Trophoblast cell (in vitro differentiated cells and primary cell): ENCODE data around the gene RFX1. TPM values are rescaled to one million over a fixed set of nuclear protein-coding genes. Genes with fewer than 3 reads are reported as not detected.
A peak's percentile ranks its signal among the peaks of the same experiment; 100 is the strongest.

Experiments used
- DNase-seq, 2 donors: peaks; one replicate each; pipeline ENCODE4 v3.0.0-alpha.2; 2016
- H2AFZ ChIP-seq: 2 replicates; pipeline ENCODE4 v1.6.1; 2013; ENCODE audit warnings: low read length, moderate library complexity, mild to moderate bottlenecking; ENCODE audit not compliant: insufficient read depth, poor library complexity
- H2AK5ac ChIP-seq: 2 replicates; pipeline ENCODE4 v1.6.1; 2013; ENCODE audit warnings: mild to moderate bottlenecking, low read length
- H2BK120ac ChIP-seq: 2 replicates; pipeline ENCODE4 v1.6.1; 2013; ENCODE audit warnings: low read length, mild to moderate bottlenecking, moderate library complexity; ENCODE audit not compliant: insufficient read depth, poor library complexity
- H2BK12ac ChIP-seq: 2 replicates; pipeline ENCODE4 v1.6.1; 2013; ENCODE audit warnings: mild to moderate bottlenecking, low read length, moderate library complexity
- H2BK5ac ChIP-seq: 2 replicates; pipeline ENCODE4 v1.6.1; 2013; ENCODE audit warnings: low read length, low read depth, moderate library complexity, mild to moderate bottlenecking; ENCODE audit not compliant: poor library complexity
- H3K14ac ChIP-seq: 2 replicates; pipeline ENCODE4 v1.6.1; 2013; ENCODE audit warnings: mild to moderate bottlenecking, low read length
- H3K18ac ChIP-seq: 2 replicates; pipeline ENCODE4 v1.6.1; 2013; ENCODE audit warnings: mild to moderate bottlenecking, low read length
- H3K23ac ChIP-seq: 2 replicates; pipeline ENCODE4 v1.6.1; 2013; ENCODE audit warnings: low read length
- H3K27ac ChIP-seq: 2 replicates; pipeline ENCODE4 v1.5.1; 2013; ENCODE audit warnings: low read depth, mild to moderate bottlenecking, inconsistent platforms, low read length, moderate library complexity
- H3K27me3 ChIP-seq: 2 replicates; pipeline ENCODE4 v1.6.1; 2013; ENCODE audit warnings: inconsistent platforms, mild to moderate bottlenecking, low read length, moderate library complexity; ENCODE audit not compliant: insufficient read depth
- H3K36me3 ChIP-seq, 2 experiments: 1 replicate in 1 of 2; 2 replicates in 1 of 2; pipeline ENCODE4 v1.6.1; 2013; ENCODE audit warnings: low read length in 2 of 2, mild to moderate bottlenecking in 2 of 2, moderate library complexity in 1 of 2; ENCODE audit not compliant: insufficient read depth in 2 of 2, control insufficient read depth in 1 of 2
- H3K4ac ChIP-seq: 2 replicates; pipeline ENCODE4 v1.6.1; 2013; ENCODE audit warnings: low read depth, mild to moderate bottlenecking, low read length, moderate library complexity
- H3K4me1 ChIP-seq, 2 experiments: 1 replicate in 1 of 2; 2 replicates in 1 of 2; pipeline ENCODE4 v1.6.1; 2013; ENCODE audit warnings: low read length in 2 of 2, mild to moderate bottlenecking in 2 of 2, moderate library complexity in 1 of 2; ENCODE audit not compliant: insufficient read depth in 2 of 2, control insufficient read depth in 1 of 2
- H3K4me2 ChIP-seq: 2 replicates; pipeline ENCODE4 v1.6.1; 2013; ENCODE audit warnings: inconsistent platforms, mild to moderate bottlenecking, low read length, moderate library complexity
- H3K4me3 ChIP-seq: 2 replicates; pipeline ENCODE4 v1.5.1; 2013; ENCODE audit warnings: mild to moderate bottlenecking, low read depth, low read length, inconsistent platforms
- H3K79me1 ChIP-seq: one replicate; pipeline ENCODE4 v1.6.1; 2013; ENCODE audit warnings: low read length
- H3K79me2 ChIP-seq: 2 replicates; pipeline ENCODE4 v1.6.1; 2013; ENCODE audit warnings: low read length, mild to moderate bottlenecking; ENCODE audit not compliant: control insufficient read depth, insufficient read depth, poor library complexity
- H3K9ac ChIP-seq: 2 replicates; pipeline ENCODE4 v1.6.1; 2013; ENCODE audit warnings: mild to moderate bottlenecking, low read length
- H3K9me3 ChIP-seq: 2 replicates; pipeline ENCODE4 v1.6.1; 2013; ENCODE audit warnings: low read depth, mild to moderate bottlenecking, control low read depth, inconsistent platforms, low read length; ENCODE audit not compliant: insufficient read depth
- H4K12ac ChIP-seq: 2 replicates; pipeline ENCODE4 v1.6.1; 2013; ENCODE audit warnings: low read depth, mild to moderate bottlenecking, low read length, moderate library complexity
- H4K8ac ChIP-seq: 2 replicates; pipeline ENCODE4 v1.6.1; 2013; ENCODE audit warnings: low read depth, mild to moderate bottlenecking, low read length, moderate library complexity
- H4K91ac ChIP-seq: one replicate; pipeline ENCODE4 v1.6.1; 2013; ENCODE audit warnings: low read depth, mild to moderate bottlenecking, low read length, moderate library complexity
- WGBS: extraction: QIAGEN DNeasy Blood & Tissue Kit; methylation state at CpG from one replicate; pipeline ENCODE4 v1.1.7; 2013; ENCODE audit warnings: missing lambda C conversion rate; ENCODE audit not compliant: insufficient read length, insufficient coverage; ENCODE audit errors: extremely low coverage; 5-methylcytosine and 5-hydroxymethylcytosine counted together
- polyA plus RNA-seq: library from polyadenylated mRNA; stranded (reverse); fragments of 200-250 nt; gene quantifications from 2 replicates; pipeline ENCODE4 v1.2.3, GENCODE V29; 2013

The RFX1 gene
- polyA plus RNA-seq: 8.6 and 8.7 TPM in 2 replicates

GRCh38 chr19:14006085-14006765, at the start of gene RFX1:
Gene RFX1, minus strand, starts transcription at chr19:14006320. Its CDS starts 12,477 bp downstream, at chr19:13993843.
- peak within 1 kb of the TSS; percentile 86 for H2BK5ac ChIP-seq
- peak within 1 kb of the TSS; percentile 90 for H3K4me3 ChIP-seq
- H2BK12ac ChIP-seq: no peak within 1 kb of the TSS
- peaks cover 5% of the 10 kb centered on the region for H3K79me2 ChIP-seq
- H3K4ac ChIP-seq: peak within 1 kb of the TSS; percentile 82
- H2AFZ ChIP-seq: peak within 1 kb of the TSS; percentile 83
- peak within 1 kb of the TSS; percentile 95 for H3K14ac ChIP-seq
- H2BK120ac ChIP-seq: peak within 1 kb of the TSS; percentile 82
- H3K4me1 ChIP-seq: peaks cover 8 to 14% of the 10 kb centered on the region in 2 experiments
- H2AK5ac ChIP-seq: peak within 1 kb of the TSS; percentile 43
- WGBS: no CpG with 5 or more reads among the region's 58 CpGs
- peak within 1 kb of the TSS; percentile 71 for H3K4me2 ChIP-seq
- no peaks in the 10 kb centered on the region for H3K36me3 ChIP-seq
- peak within 1 kb of the TSS; percentile 91 for H4K91ac ChIP-seq
- peak within 1 kb of the TSS; percentile 91 for H4K8ac ChIP-seq
- H3K79me1 ChIP-seq: peaks cover 9% of the 10 kb centered on the region
- peak within 1 kb of the TSS; percentile 86 for H3K9ac ChIP-seq
- H3K9me3 ChIP-seq: peaks cover 2% of the 10 kb centered on the region
- peak within 1 kb of the TSS; percentile 93 for H4K12ac ChIP-seq
- no peak within 1 kb of the TSS for H3K23ac ChIP-seq
- H3K18ac ChIP-seq: peak within 1 kb of the TSS; percentile 89
- H3K27me3 ChIP-seq: no peaks in the 10 kb centered on the region
- peak; percentile 100 for DNase-seq
- peak within 1 kb of the TSS; percentile 78 for H3K27ac ChIP-seq

- H3K9ac ChIP-seq: no peak overlapping the region
- no peak overlapping the region for H3K18ac ChIP-seq
- no peak overlapping the region for H3K27ac ChIP-seq
- no peaks in the 10 kb centered on the region for H3K9me3 ChIP-seq
- H2BK12ac ChIP-seq: no peak overlapping the region
- H3K4me3 ChIP-seq: no peak overlapping the region
- H3K79me2 ChIP-seq: no peaks in the 10 kb centered on the region
- H4K8ac ChIP-seq: no peak overlapping the region
- H3K4ac ChIP-seq: no peak overlapping the region
- no peak overlapping the region for H2AK5ac ChIP-seq
- no peaks in the 10 kb centered on the region for H3K36me3 ChIP-seq
- no peak overlapping the region for H4K12ac ChIP-seq
- H2BK120ac ChIP-seq: no peak overlapping the region
- no peak overlapping the region for H3K4me2 ChIP-seq
- WGBS: no CpG with 5 or more reads among the region's 3 CpGs
- H3K4me1 ChIP-seq: peaks cover 0 to 2% of the 10 kb centered on the region in 2 experiments
- DNase-seq: no peak
- H3K14ac ChIP-seq: no peak overlapping the region
- peaks cover 3% of the 10 kb centered on the region for H3K27me3 ChIP-seq
- no peaks in the 10 kb centered on the region for H3K79me1 ChIP-seq
- H2BK5ac ChIP-seq: no peak overlapping the region
- H4K91ac ChIP-seq: no peak overlapping the region
- H3K23ac ChIP-seq: no peak overlapping the region
- no peak overlapping the region for H2AFZ ChIP-seq
These were observed 49.3 kb upstream of the RFX1 start for GRCh38 chr19:14055396-14055795.

GRCh38 chr19:14054721-14055120, 48.6 kb upstream of the RFX1 start:
- no peaks in the 10 kb centered on the region for H3K79me2 ChIP-seq
- no peak for DNase-seq
- no peak overlapping the region for H4K12ac ChIP-seq
- no peak overlapping the region for H2AK5ac ChIP-seq
- H4K91ac ChIP-seq: no peak overlapping the region
- H3K9ac ChIP-seq: no peak overlapping the region
- H2BK12ac ChIP-seq: no peak overlapping the region
- H2BK5ac ChIP-seq: no peak overlapping the region
- no peak overlapping the region for H3K27ac ChIP-seq
- no peak overlapping the region for H3K23ac ChIP-seq
- H3K79me1 ChIP-seq: no peaks in the 10 kb centered on the region
- H3K18ac ChIP-seq: no peak overlapping the region
- no peaks in the 10 kb centered on the region for H3K9me3 ChIP-seq
- no peak overlapping the region for H2AFZ ChIP-seq
- H3K4me3 ChIP-seq: no peak overlapping the region
- no peak overlapping the region for H3K4ac ChIP-seq
- H2BK120ac ChIP-seq: no peak overlapping the region
- no peaks in the 10 kb centered on the region for H3K36me3 ChIP-seq
- peaks cover 3% of the 10 kb centered on the region for H3K27me3 ChIP-seq
- WGBS: no CpG with 5 or more reads among the region's 11 CpGs
- H3K4me1 ChIP-seq: no peaks in the 10 kb centered on the region
- no peak overlapping the region for H4K8ac ChIP-seq
- H3K14ac ChIP-seq: no peak overlapping the region
- no peak overlapping the region for H3K4me2 ChIP-seq

- H4K12ac ChIP-seq: no peak overlapping the region
- H3K79me1 ChIP-seq: no peaks in the 10 kb centered on the region
- H3K14ac ChIP-seq: no peak overlapping the region
- H3K27ac ChIP-seq: no peak overlapping the region
- H2AFZ ChIP-seq: no peak overlapping the region
- no peak overlapping the region for H2BK5ac ChIP-seq
- no peaks in the 10 kb centered on the region for H3K4me1 ChIP-seq
- no peak overlapping the region for H3K4me2 ChIP-seq
- WGBS: no CpG with 5 or more reads among the region's 6 CpGs
- peaks cover 3% of the 10 kb centered on the region for H3K27me3 ChIP-seq
- H2AK5ac ChIP-seq: no peak overlapping the region
- H3K9me3 ChIP-seq: no peaks in the 10 kb centered on the region
- H3K23ac ChIP-seq: no peak overlapping the region
- no peak overlapping the region for H3K9ac ChIP-seq
- no peak overlapping the region for H4K91ac ChIP-seq
- H3K4me3 ChIP-seq: no peak overlapping the region
- H2BK12ac ChIP-seq: no peak overlapping the region
- no peak for DNase-seq
- no peak overlapping the region for H3K4ac ChIP-seq
- H4K8ac ChIP-seq: no peak overlapping the region
- no peak overlapping the region for H2BK120ac ChIP-seq
- no peak overlapping the region for H3K18ac ChIP-seq
- H3K79me2 ChIP-seq: no peaks in the 10 kb centered on the region
- H3K36me3 ChIP-seq: no peaks in the 10 kb centered on the region
These were observed 48.0 kb upstream of the RFX1 start for GRCh38 chr19:14054099-14054498.
